ENCODE results near the gene ZNF680.

DNA sequence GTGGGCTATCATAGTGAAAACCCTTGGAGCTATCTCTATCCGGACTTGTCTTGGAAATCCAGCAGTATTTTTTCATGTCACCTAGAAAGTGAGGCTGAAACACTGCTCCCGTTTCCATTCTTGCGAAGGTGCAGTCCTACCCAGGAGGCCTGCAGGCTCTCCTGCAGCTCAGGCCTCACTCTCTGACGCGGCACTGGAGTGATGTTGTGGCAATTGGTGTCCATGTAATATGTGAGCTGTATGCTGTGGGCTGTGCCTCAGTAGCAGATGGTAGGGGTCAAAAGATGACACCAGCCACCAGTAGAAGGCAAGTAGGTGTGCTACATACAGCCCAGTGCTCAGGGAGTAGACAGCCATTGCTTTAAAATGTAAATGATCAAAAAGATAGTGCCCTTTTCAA, 28.1 kb upstream of the ZNF680 start:
- TF ChIP-seq, protein P1, sequence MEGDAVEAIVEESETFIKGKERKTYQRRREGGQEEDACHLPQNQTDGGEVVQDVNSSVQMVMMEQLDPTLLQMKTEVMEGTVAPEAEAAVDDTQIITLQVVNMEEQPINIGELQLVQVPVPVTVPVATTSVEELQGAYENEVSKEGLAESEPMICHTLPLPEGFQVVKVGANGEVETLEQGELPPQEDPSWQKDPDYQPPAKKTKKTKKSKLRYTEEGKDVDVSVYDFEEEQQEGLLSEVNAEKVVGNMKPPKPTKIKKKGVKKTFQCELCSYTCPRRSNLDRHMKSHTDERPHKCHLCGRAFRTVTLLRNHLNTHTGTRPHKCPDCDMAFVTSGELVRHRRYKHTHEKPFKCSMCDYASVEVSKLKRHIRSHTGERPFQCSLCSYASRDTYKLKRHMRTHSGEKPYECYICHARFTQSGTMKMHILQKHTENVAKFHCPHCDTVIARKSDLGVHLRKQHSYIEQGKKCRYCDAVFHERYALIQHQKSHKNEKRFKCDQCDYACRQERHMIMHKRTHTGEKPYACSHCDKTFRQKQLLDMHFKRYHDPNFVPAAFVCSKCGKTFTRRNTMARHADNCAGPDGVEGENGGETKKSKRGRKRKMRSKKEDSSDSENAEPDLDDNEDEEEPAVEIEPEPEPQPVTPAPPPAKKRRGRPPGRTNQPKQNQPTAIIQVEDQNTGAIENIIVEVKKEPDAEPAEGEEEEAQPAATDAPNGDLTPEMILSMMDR (IDR thresholded peaks at IDR 0.05), result no peak
- no peak for TF ChIP-seq POLR2A (IDR thresholded peaks at IDR 0.05)
